ENCODE results near the gene ITPKC.
"Not testable (repeated sequence)": the region's sequence is repeated elsewhere in the genome, so short reads cannot be mapped to it uniquely, and the experiment has no call there.

Gene ITPKC

GRCh38 chr19:40759352-40759751 is 42.4 kb downstream of the ITPKC start:
- in situ Hi-C loops (cut with MboI; ENCODE audit: low sequenced_read_pairs), result no loop called here

- in situ Hi-C loops (cut with MboI; ENCODE audit: low sequenced_read_pairs), result no loop called here
Observed at GRCh38 chr19:40762754-40763470, 46.0 kb downstream of the ITPKC start.

GRCh38 chr19:40763526-40763925 is 46.6 kb downstream of the ITPKC start:
- in situ Hi-C loops (cut with MboI; ENCODE audit: low sequenced_read_pairs), result no loop called here

- in situ Hi-C loops (cut with MboI; ENCODE audit: low sequenced_read_pairs), result no loop called here
Observed at GRCh38 chr19:40763963-40764362, 47.1 kb downstream of the ITPKC start.

GRCh38 chr19:40766385-40766784 is 49.5 kb downstream of the ITPKC start:
- in situ Hi-C loops (cut with MboI; ENCODE audit: low sequenced_read_pairs), result not testable (repeated sequence)

GRCh38 chr19:40768869-40769268 is 52.0 kb downstream of the ITPKC start:
- in situ Hi-C loops (cut with MboI; ENCODE audit: low sequenced_read_pairs), result no loop called here

- in situ Hi-C loops (cut with MboI; ENCODE audit: low sequenced_read_pairs), result not testable (repeated sequence)
Observed at GRCh38 chr19:40771101-40771862, 54.4 kb downstream of the ITPKC start.

GRCh38 chr19:40774916-40775631 is 58.2 kb downstream of the ITPKC start, which contains the start of gene MIA:
Gene MIA (plus strand): TSS chr19:40775521. CDS start chr19:40775543, 22 bp downstream.
- in situ Hi-C loops (cut with MboI; ENCODE audit: low sequenced_read_pairs), result no loop called here

- in situ Hi-C loops (cut with MboI; ENCODE audit: low sequenced_read_pairs), result no loop called here
Observed at GRCh38 chr19:40775632-40776022, 58.7 kb downstream of the ITPKC start.

GRCh38 chr19:40776364-40776763 is 59.5 kb downstream of the ITPKC start:
- in situ Hi-C loops (cut with MboI; ENCODE audit: low sequenced_read_pairs), result no loop called here

GRCh38 chr19:40776932-40777644 is 60.2 kb downstream of the ITPKC start:
- in situ Hi-C loops (cut with MboI; ENCODE audit: low sequenced_read_pairs), result no loop called here

GRCh38 chr19:40777645-40777936 is 60.7 kb downstream of the ITPKC start:
- in situ Hi-C loops (cut with MboI; ENCODE audit: low sequenced_read_pairs), result no loop called here

GRCh38 chr19:40777937-40778705 is 61.2 kb downstream of the ITPKC start, which contains the start of gene RAB4B:
Gene RAB4B (plus strand): TSS chr19:40778247. CDS start chr19:40778376, 129 bp downstream.
- in situ Hi-C loops (cut with MboI; ENCODE audit: low sequenced_read_pairs), result no loop called here

GRCh38 chr19:40778706-40779284 is 61.9 kb downstream of the ITPKC start:
- in situ Hi-C loops (cut with MboI; ENCODE audit: low sequenced_read_pairs), result no loop called here

- in situ Hi-C loops (cut with MboI; ENCODE audit: low sequenced_read_pairs), result no loop called here
Observed at GRCh38 chr19:40780582-40780981, 63.7 kb downstream of the ITPKC start.

- in situ Hi-C loops (cut with MboI; ENCODE audit: low sequenced_read_pairs), result no loop called here
Observed at GRCh38 chr19:40781140-40781539, 64.2 kb downstream of the ITPKC start.

- in situ Hi-C loops (cut with MboI; ENCODE audit: low sequenced_read_pairs), result no loop called here
Observed at GRCh38 chr19:40783711-40784110, 66.8 kb downstream of the ITPKC start.

GRCh38 chr19:40784146-40784545 is 67.2 kb downstream of the ITPKC start:
- in situ Hi-C loops (cut with MboI; ENCODE audit: low sequenced_read_pairs), result not testable (repeated sequence)

GRCh38 chr19:40785526-40785925 is 68.6 kb downstream of the ITPKC start:
- in situ Hi-C loops (cut with MboI; ENCODE audit: low sequenced_read_pairs), result no loop called here

Measured in HL-60/S4 (cell line).